ENCODE data around the gene EXOC7. TPM values are rescaled to one million over a fixed set of nuclear protein-coding genes. Genes with fewer than 3 reads are reported as not detected.

Gene EXOC7
- total RNA-seq, 3 donors from 2014 or later (not counting 1 experiment from before 2014, with no cell fraction given) = 130 to 149 (median 142) TPM

- Mint-ChIP-seq H3K4me3 (peak overlapping the region; percentile 58), H3K36me3 (no peaks in the 10 kb centered on the region), H3K9me3 (no peaks in the 10 kb centered on the region), H3K27ac (peak overlapping the region in 1 of 2 donors; percentile 79), H3K4me1 (peaks cover 0 to 19% of the 10 kb centered on the region in 2 donors), H3K27me3 (ENCODE audit: low read depth in 2 of 2) (no peaks in the 10 kb centered on the region)
- no peak overlapping the region for H3K27ac ChIP-seq (ENCODE audit: low read length)
- TF ChIP-seq, protein P1, sequence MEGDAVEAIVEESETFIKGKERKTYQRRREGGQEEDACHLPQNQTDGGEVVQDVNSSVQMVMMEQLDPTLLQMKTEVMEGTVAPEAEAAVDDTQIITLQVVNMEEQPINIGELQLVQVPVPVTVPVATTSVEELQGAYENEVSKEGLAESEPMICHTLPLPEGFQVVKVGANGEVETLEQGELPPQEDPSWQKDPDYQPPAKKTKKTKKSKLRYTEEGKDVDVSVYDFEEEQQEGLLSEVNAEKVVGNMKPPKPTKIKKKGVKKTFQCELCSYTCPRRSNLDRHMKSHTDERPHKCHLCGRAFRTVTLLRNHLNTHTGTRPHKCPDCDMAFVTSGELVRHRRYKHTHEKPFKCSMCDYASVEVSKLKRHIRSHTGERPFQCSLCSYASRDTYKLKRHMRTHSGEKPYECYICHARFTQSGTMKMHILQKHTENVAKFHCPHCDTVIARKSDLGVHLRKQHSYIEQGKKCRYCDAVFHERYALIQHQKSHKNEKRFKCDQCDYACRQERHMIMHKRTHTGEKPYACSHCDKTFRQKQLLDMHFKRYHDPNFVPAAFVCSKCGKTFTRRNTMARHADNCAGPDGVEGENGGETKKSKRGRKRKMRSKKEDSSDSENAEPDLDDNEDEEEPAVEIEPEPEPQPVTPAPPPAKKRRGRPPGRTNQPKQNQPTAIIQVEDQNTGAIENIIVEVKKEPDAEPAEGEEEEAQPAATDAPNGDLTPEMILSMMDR (IDR thresholded peaks at IDR 0.05) = no peak
- H3K36me3 ChIP-seq (ENCODE audit: control insufficient read depth, insufficient read depth, low read length) = no peaks in the 10 kb centered on the region
- 96% methylated on average over 23 of the region's 24 CpGs for WGBS (ENCODE audit: insufficient coverage)
- no peak for ATAC-seq
- intact Hi-C loops (cut with micrococcal nuclease) = no loop called here
- H3K9me3 ChIP-seq (ENCODE audit: control insufficient read depth, insufficient read depth, low read length) = no peaks in the 10 kb centered on the region
- DNase-seq = no peak
- no peak overlapping the region for H3K4me3 ChIP-seq (ENCODE audit: low read length)
- peaks cover 14% of the 10 kb centered on the region for H3K4me1 ChIP-seq (ENCODE audit: control insufficient read depth, insufficient read depth, low read length)
- H3K27me3 ChIP-seq (ENCODE audit: control insufficient read depth, insufficient read depth, low read length) = no peaks in the 10 kb centered on the region
Measured at GRCh38 chr17:76122431-76123190, 19.0 kb upstream of the EXOC7 start.

DNA sequence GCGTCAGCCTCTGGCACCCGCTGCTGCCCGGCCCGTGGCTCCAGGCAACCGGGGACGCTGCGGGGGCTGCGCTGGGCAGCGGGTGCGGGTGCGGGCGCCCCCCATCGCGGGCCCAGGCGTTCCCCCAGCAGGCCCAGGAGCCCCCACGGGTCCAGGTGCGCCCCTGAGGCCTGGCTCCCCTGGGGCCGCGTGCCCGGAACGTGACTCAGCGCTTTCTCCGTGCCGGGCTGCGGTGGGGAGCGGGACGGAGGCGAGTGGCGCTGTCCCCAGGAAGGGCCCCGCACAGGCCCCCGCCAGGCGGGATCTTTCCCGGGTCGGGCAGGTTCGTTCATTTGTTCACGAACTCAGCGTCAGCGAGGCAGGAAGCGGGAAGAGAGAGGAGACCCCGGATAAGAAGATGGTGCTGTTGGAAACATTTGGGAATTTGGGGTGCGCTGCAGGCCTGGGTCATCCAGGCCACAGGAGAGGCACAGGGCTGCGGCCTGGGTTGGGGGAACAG is 18.4 kb upstream of the EXOC7 start:
- H3K36me3 Mint-ChIP-seq = no peaks in the 10 kb centered on the region
- Histone ChIP-seq H3K27ac (ENCODE audit: low read length) (no peak overlapping the region), H3K9me3 (ENCODE audit: control insufficient read depth, insufficient read depth, low read length) (no peaks in the 10 kb centered on the region), H3K4me3 (ENCODE audit: low read length) (peak overlapping the region; percentile 49), H3K36me3 (ENCODE audit: control insufficient read depth, insufficient read depth, low read length) (no peaks in the 10 kb centered on the region), H3K4me1 (ENCODE audit: control insufficient read depth, insufficient read depth, low read length) (peaks cover 14% of the 10 kb centered on the region), H3K27me3 (ENCODE audit: control insufficient read depth, insufficient read depth, low read length) (no peaks in the 10 kb centered on the region)
- intact Hi-C loops (cut with micrococcal nuclease) = loop anchor here (1.0 kb wide), 3 partner anchors 60 to 177 kb away; no protein-coding TSS in a partner anchor
- TF ChIP-seq, protein P1 (IDR thresholded peaks at IDR 0.05) = no peak
- no peaks in the 10 kb centered on the region for H3K9me3 Mint-ChIP-seq
- DNase-seq = peak in 1 of 2 donors; percentile 38
- H3K4me1 Mint-ChIP-seq = peaks cover 0 to 19% of the 10 kb centered on the region in 2 donors
- no peaks in the 10 kb centered on the region for H3K27me3 Mint-ChIP-seq (ENCODE audit: low read depth in 2 of 2)
- peak overlapping the region; percentile 58 for H3K4me3 Mint-ChIP-seq
- peak overlapping the region in 1 of 2 donors; percentile 82 for H3K27ac Mint-ChIP-seq
- 20% methylated on average over 42 of the region's 42 CpGs for WGBS (ENCODE audit: insufficient coverage)
- ATAC-seq = peak; percentile 28 to 36 (median 31)

GRCh38 chr17:76120658-76121008 is 17.0 kb upstream of the EXOC7 start:
- TF ChIP-seq, protein P1 (IDR thresholded peaks at IDR 0.05) = no peak
- Histone ChIP-seq H3K9me3 (ENCODE audit: control insufficient read depth, insufficient read depth, low read length) (no peaks in the 10 kb centered on the region), H3K27me3 (ENCODE audit: control insufficient read depth, insufficient read depth, low read length) (no peaks in the 10 kb centered on the region), H3K27ac (ENCODE audit: low read length) (no peak overlapping the region), H3K36me3 (ENCODE audit: control insufficient read depth, insufficient read depth, low read length) (no peaks in the 10 kb centered on the region), H3K4me1 (ENCODE audit: control insufficient read depth, insufficient read depth, low read length) (peaks cover 14% of the 10 kb centered on the region), H3K4me3 (ENCODE audit: low read length) (no peak overlapping the region)
- WGBS (ENCODE audit: insufficient coverage) = 91% methylated on average over 5 of the region's 5 CpGs
- ATAC-seq (no peak), DNase-seq (no peak)
- H3K27me3 Mint-ChIP-seq (ENCODE audit: low read depth in 2 of 2) = no peaks in the 10 kb centered on the region
- H3K36me3 Mint-ChIP-seq = no peaks in the 10 kb centered on the region
- H3K4me1 Mint-ChIP-seq = peaks cover 0 to 19% of the 10 kb centered on the region in 2 donors
- H3K27ac Mint-ChIP-seq = no peak overlapping the region
- peak overlapping the region; percentile 69 for H3K4me3 Mint-ChIP-seq
- intact Hi-C loops (cut with micrococcal nuclease) = loop anchor here (1.0 kb wide), 3 partner anchors 62 to 179 kb away; no protein-coding TSS in a partner anchor
- no peaks in the 10 kb centered on the region for H3K9me3 Mint-ChIP-seq

Measured in natural killer cell (primary cell).